H9 (cell line): ENCODE measurements around the gene BATF. TPM values are rescaled to one million over a fixed set of nuclear protein-coding genes. Genes with fewer than 3 reads are reported as not detected.
"Not testable (repeated sequence)": the region's sequence is repeated elsewhere in the genome, so short reads cannot be mapped to it uniquely, and the experiment has no call there.

Experiments used
- DNase-seq: peaks from one replicate; pipeline ENCODE4 v3.0.0-alpha.2; 2017
- H2AFZ ChIP-seq: one replicate; pipeline ENCODE4 v1.6.1; 2013; ENCODE audit warnings: mild to moderate bottlenecking, low read length, control low read depth, moderate library complexity
- H2AK5ac ChIP-seq: 2 replicates; pipeline ENCODE4 v1.6.1; 2013; ENCODE audit warnings: low read length, control low read depth, mixed read lengths; ENCODE audit not compliant: insufficient read length
- H2BK120ac ChIP-seq: one replicate; pipeline ENCODE4 v1.6.1; 2013; ENCODE audit warnings: low read depth, mild to moderate bottlenecking, low read length, control low read depth, inconsistent platforms; ENCODE audit not compliant: poor library complexity, severe bottlenecking
- H2BK12ac ChIP-seq: 2 replicates; pipeline ENCODE4 v1.6.1; 2013; ENCODE audit warnings: low read length, control low read depth, mixed read lengths, low read depth; ENCODE audit not compliant: insufficient read length
- H2BK15ac ChIP-seq: 2 replicates; pipeline ENCODE4 v1.6.1; 2013; ENCODE audit warnings: low read depth, low read length, control low read depth
- H2BK20ac ChIP-seq: one replicate; pipeline ENCODE4 v1.6.1; 2013; ENCODE audit warnings: low read depth, mild to moderate bottlenecking, low read length, control low read depth, inconsistent platforms; ENCODE audit not compliant: poor library complexity, severe bottlenecking
- H2BK5ac ChIP-seq: 2 replicates; pipeline ENCODE4 v1.6.1; 2013; ENCODE audit warnings: low read length, control low read depth, mixed read lengths; ENCODE audit not compliant: insufficient read length
- H3K14ac ChIP-seq: 2 replicates; pipeline ENCODE4 v1.6.1; 2013; ENCODE audit warnings: low read length, control low read depth; ENCODE audit not compliant: insufficient read depth
- H3K18ac ChIP-seq: 2 replicates; pipeline ENCODE4 v1.6.1; 2013; ENCODE audit warnings: low read depth, mild to moderate bottlenecking, mixed read lengths, low read length, control low read depth; ENCODE audit not compliant: insufficient read length
- H3K23ac ChIP-seq: 2 replicates; pipeline ENCODE4 v1.6.1; 2013; ENCODE audit warnings: low read length, control low read depth, mixed read lengths, low read depth; ENCODE audit not compliant: insufficient read length
- H3K23me2 ChIP-seq: 2 replicates; pipeline ENCODE4 v1.6.1; 2013; ENCODE audit warnings: low read depth, mild to moderate bottlenecking, mixed read lengths, low read length, control low read depth; ENCODE audit not compliant: insufficient read length, poor library complexity, severe bottlenecking
- H3K27ac ChIP-seq: 2 replicates; pipeline ENCODE4 v1.5.1; 2013; ENCODE audit warnings: low read length, control low read depth, mixed read lengths, low read depth; ENCODE audit not compliant: insufficient read length
- H3K27me3 ChIP-seq: 2 replicates; pipeline ENCODE4 v1.6.1; 2013; ENCODE audit warnings: low read length, control low read depth, inconsistent platforms; ENCODE audit not compliant: insufficient read depth
- H3K4ac ChIP-seq: 2 replicates; pipeline ENCODE4 v1.6.1; 2013; ENCODE audit warnings: low read depth, mild to moderate bottlenecking, control low read depth, inconsistent platforms, low read length, moderate library complexity
- H3K4me1 ChIP-seq: 2 replicates; pipeline ENCODE4 v1.6.1; 2013; ENCODE audit warnings: low read length, control low read depth, inconsistent platforms; ENCODE audit not compliant: insufficient read depth
- H3K4me2 ChIP-seq: 2 replicates; pipeline ENCODE4 v1.6.1; 2013; ENCODE audit warnings: low read length, control low read depth, mixed read lengths; ENCODE audit not compliant: insufficient read length, insufficient read depth
- H3K56ac ChIP-seq: 2 replicates; pipeline ENCODE4 v1.6.1; 2013; ENCODE audit warnings: low read depth, mild to moderate bottlenecking, mixed read lengths, low read length, control low read depth; ENCODE audit not compliant: insufficient read length
- H3K79me1 ChIP-seq: 2 replicates; pipeline ENCODE4 v1.6.1; 2013; ENCODE audit warnings: low read depth, mild to moderate bottlenecking, moderate library complexity, low read length, control low read depth, inconsistent platforms; ENCODE audit not compliant: insufficient read depth, poor library complexity, severe bottlenecking
- H3K79me2 ChIP-seq: 2 replicates; pipeline ENCODE4 v1.6.1; 2013; ENCODE audit warnings: low read length, control low read depth, inconsistent platforms; ENCODE audit not compliant: insufficient read depth
- H3K9ac ChIP-seq: 2 replicates; pipeline ENCODE4 v1.6.1; 2013; ENCODE audit warnings: low read length, control low read depth, mixed read lengths; ENCODE audit not compliant: insufficient read length; ENCODE audit errors: extremely low read depth
- H3K9me3 ChIP-seq: one replicate; pipeline ENCODE4 v1.6.1; 2013; ENCODE audit warnings: low read depth, low read length, inconsistent platforms; ENCODE audit not compliant: control insufficient read depth
- H3T11ph ChIP-seq: one replicate; pipeline ENCODE4 v1.6.1; 2013; ENCODE audit warnings: mild to moderate bottlenecking, low read length, control low read depth, inconsistent platforms
- H4K20me1 ChIP-seq: one replicate; pipeline ENCODE4 v1.6.1; 2013; ENCODE audit not compliant: control insufficient read depth, insufficient read length, insufficient read depth
- H4K5ac ChIP-seq: 2 replicates; pipeline ENCODE4 v1.6.1; 2013; ENCODE audit warnings: low read depth, mild to moderate bottlenecking, mixed read lengths, low read length, control low read depth; ENCODE audit not compliant: insufficient read length
- H4K8ac ChIP-seq: replicated peaks from 2 replicates; pipeline ENCODE4 v1.6.1; 2013; ENCODE audit warnings: low read length, control low read depth, mixed read lengths, low read depth; ENCODE audit not compliant: insufficient read length
- H4K91ac ChIP-seq: 2 replicates; pipeline ENCODE4 v1.6.1; 2013; ENCODE audit warnings: low read depth, mild to moderate bottlenecking, moderate library complexity, mixed read lengths, low read length, control low read depth; ENCODE audit not compliant: insufficient read length
- H3K27ac Mint-ChIP-seq, 3 experiments: 2 replicates in 2 of 3; 3 replicates in 1 of 3; pipeline ENCODE4 v1.8.0; 2020 to 2021; ENCODE audit warnings: mixed read lengths in 3 of 3, mild to moderate bottlenecking in 1 of 3, moderate library complexity in 1 of 3
- H3K27me3 Mint-ChIP-seq: 2 replicates; pipeline ENCODE4 v1.8.0; 2021; ENCODE audit warnings: low read depth, mild to moderate bottlenecking, moderate library complexity, mixed read lengths
- H3K36me3 Mint-ChIP-seq, 3 experiments: 2 replicates in 2 of 3; 3 replicates in 1 of 3; pipeline ENCODE4 v1.8.0; 2020 to 2021; ENCODE audit warnings: low read depth in 3 of 3, mixed read lengths in 3 of 3; ENCODE audit not compliant: insufficient read depth in 1 of 3
- H3K4me1 Mint-ChIP-seq, 2 experiments: 2 replicates each; pipeline ENCODE4 v1.8.0; 2020; ENCODE audit warnings: mixed read lengths in 2 of 2
- H3K4me3 Mint-ChIP-seq, 2 experiments: 2 replicates in 1 of 2; 3 replicates in 1 of 2; pipeline ENCODE4 v1.8.0; 2020 to 2021; ENCODE audit warnings: mild to moderate bottlenecking in 2 of 2, mixed read lengths in 2 of 2, moderate library complexity in 1 of 2
- H3K9me3 Mint-ChIP-seq, 2 experiments: 2 replicates in 1 of 2; 3 replicates in 1 of 2; pipeline ENCODE4 v1.8.0; 2020; ENCODE audit warnings: mild to moderate bottlenecking in 2 of 2, mixed read lengths in 2 of 2, moderate library complexity in 1 of 2
- WGBS: extraction: QIAGEN DNeasy Blood & Tissue Kit; methylation state at CpG from one replicate; pipeline ENCODE4 v1.1.7; 2013; ENCODE audit warnings: missing lambda C conversion rate, low lambda C conversion rate, mixed read lengths; ENCODE audit not compliant: insufficient read length; ENCODE audit errors: extremely low coverage; 5-methylcytosine and 5-hydroxymethylcytosine counted together
- long read RNA-seq: library from polyadenylated mRNA; unstranded; transcript quantifications from one replicate; pipeline ENCODE4 v2.0.0, GENCODE V29; 2020
- total RNA-seq: library from RNA; stranded (reverse); gene quantifications from 2 replicates; pipeline ENCODE4 v1.2.1, GENCODE V29; 2021
- TF ChIP-seq, protein P1 (sequence below): fragments of 200-600 bp; sonication (generic); conservative IDR thresholded peaks from 3 replicates; pipeline ENCODE4 v1.8.0; 2021; ENCODE audit warnings: antibody characterized with exemption, mild to moderate bottlenecking

The BATF gene, protein sequence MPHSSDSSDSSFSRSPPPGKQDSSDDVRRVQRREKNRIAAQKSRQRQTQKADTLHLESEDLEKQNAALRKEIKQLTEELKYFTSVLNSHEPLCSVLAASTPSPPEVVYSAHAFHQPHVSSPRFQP
- total RNA-seq, result not detected in 2 replicates
- long read RNA-seq, result 0 reads

DNA sequence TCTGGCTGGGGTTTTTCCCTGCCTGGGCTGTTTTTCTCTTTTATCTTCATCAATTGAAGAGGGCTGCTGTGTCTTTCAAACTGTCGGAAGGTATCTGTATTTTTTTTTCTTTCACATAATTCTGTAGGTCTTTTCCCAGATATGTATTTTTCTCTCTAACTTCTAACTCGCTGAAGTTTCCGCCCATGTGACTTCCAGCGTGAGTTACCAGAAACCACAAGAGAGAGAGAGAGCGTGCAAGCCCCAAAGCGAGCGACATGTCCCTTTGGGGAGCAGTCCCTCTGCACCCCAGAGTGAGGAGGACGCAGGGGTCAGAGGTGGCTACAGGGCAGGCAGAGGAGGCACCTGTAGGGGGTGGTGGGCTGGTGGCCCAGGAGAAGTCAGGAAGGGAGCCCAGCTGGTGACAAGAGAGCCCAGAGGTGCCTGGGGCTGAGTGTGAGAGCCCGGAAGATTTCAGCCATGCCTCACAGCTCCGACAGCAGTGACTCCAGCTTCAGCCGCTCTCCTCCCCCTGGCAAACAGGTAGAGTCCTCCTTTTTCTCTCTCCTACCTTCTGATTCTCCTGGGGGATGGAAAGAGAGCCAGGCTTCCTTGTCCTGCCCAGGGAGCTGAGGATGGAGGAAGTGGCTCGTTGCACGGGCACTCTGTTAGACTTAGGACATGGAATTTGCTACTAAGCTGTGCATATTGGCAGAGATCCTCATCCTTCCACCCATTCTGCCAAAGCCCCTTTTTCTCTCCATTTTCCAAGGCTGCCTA, at the start of gene BATF:
TSS of gene BATF (plus strand) at position 246 of the 759 bp plus-strand sequence. CDS start at position 460, 214 bp downstream.
- H3K23ac ChIP-seq, result no peak within 1 kb of the TSS
- H3T11ph ChIP-seq, result no peak within 1 kb of the TSS
- no peak within 1 kb of the TSS for H2BK15ac ChIP-seq
- no peak within 1 kb of the TSS for H2BK12ac ChIP-seq
- no peak within 1 kb of the TSS; a peak in 1 of 5 replicates for H3K4me3 Mint-ChIP-seq
- H3K9ac ChIP-seq, result no peak within 1 kb of the TSS
- WGBS, result no CpG with 5 or more reads among the region's 13 CpGs
- H3K27me3 Mint-ChIP-seq, result peaks cover 2% of the 10 kb centered on the region; the same call in 1 of the 2 replicates
- no peak within 1 kb of the TSS for H3K18ac ChIP-seq
- no peak within 1 kb of the TSS for H3K56ac ChIP-seq
- H3K27me3 ChIP-seq, result no peaks in the 10 kb centered on the region
- H3K4me1 ChIP-seq, result no peaks in the 10 kb centered on the region
- H3K79me1 ChIP-seq, result no peaks in the 10 kb centered on the region
- no peak within 1 kb of the TSS; a peak in 2 of 7 replicates for H3K27ac Mint-ChIP-seq
- no peak within 1 kb of the TSS for H2BK120ac ChIP-seq
- H2AK5ac ChIP-seq, result no peak within 1 kb of the TSS
- H3K4me1 Mint-ChIP-seq, result peaks cover 9% of the 10 kb centered on the region in 2 experiments
- no peak within 1 kb of the TSS for H4K5ac ChIP-seq
- no peak within 1 kb of the TSS for H3K4me2 ChIP-seq
- no peak within 1 kb of the TSS for H2BK20ac ChIP-seq
- no peak within 1 kb of the TSS for H3K27ac ChIP-seq
- DNase-seq, result no peak
- H2BK5ac ChIP-seq, result no peak within 1 kb of the TSS
- H4K91ac ChIP-seq, result no peak within 1 kb of the TSS
- TF ChIP-seq, protein P1, sequence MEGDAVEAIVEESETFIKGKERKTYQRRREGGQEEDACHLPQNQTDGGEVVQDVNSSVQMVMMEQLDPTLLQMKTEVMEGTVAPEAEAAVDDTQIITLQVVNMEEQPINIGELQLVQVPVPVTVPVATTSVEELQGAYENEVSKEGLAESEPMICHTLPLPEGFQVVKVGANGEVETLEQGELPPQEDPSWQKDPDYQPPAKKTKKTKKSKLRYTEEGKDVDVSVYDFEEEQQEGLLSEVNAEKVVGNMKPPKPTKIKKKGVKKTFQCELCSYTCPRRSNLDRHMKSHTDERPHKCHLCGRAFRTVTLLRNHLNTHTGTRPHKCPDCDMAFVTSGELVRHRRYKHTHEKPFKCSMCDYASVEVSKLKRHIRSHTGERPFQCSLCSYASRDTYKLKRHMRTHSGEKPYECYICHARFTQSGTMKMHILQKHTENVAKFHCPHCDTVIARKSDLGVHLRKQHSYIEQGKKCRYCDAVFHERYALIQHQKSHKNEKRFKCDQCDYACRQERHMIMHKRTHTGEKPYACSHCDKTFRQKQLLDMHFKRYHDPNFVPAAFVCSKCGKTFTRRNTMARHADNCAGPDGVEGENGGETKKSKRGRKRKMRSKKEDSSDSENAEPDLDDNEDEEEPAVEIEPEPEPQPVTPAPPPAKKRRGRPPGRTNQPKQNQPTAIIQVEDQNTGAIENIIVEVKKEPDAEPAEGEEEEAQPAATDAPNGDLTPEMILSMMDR, result no peak
- no peaks in the 10 kb centered on the region for H3K9me3 Mint-ChIP-seq
- H3K9me3 ChIP-seq, result no peaks in the 10 kb centered on the region
- no peak within 1 kb of the TSS for H2AFZ ChIP-seq
- H3K14ac ChIP-seq, result 0 out of 2 replicates have a peak within 1 kb of the TSS, but pooled peaks have one; percentile 17
- H4K20me1 ChIP-seq, result no peaks in the 10 kb centered on the region
- H4K8ac ChIP-seq, result no peak within 1 kb of the TSS
- no peaks in the 10 kb centered on the region for H3K79me2 ChIP-seq
- no peak within 1 kb of the TSS for H3K4ac ChIP-seq
- H3K36me3 Mint-ChIP-seq, result no peaks in the 10 kb centered on the region
- no peaks in the 10 kb centered on the region for H3K23me2 ChIP-seq

DNA sequence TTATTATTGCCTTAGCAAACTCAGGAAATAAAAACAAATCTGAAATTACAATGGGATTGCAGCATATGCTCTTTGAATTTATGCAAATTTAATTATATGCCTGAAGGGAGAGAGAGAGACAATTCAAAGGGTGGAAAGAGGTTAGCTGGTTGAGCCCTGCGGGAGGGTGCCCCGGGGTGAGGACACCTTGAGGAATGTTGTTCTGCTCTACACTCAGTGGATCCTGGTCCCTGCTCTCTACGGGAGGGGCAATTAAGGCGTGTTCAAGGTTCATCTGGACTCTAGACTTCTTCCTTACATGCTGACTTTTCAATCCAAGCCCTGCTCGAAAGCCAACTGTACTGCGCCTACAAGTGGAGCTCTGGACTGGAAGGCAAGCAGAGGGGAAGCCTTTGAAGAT, 48.1 kb upstream of the BATF start:
- H2AFZ ChIP-seq, H4K91ac ChIP-seq, H4K5ac ChIP-seq, H3K4me1 ChIP-seq, H4K20me1 ChIP-seq, H3K4me3 Mint-ChIP-seq, H3K27me3 Mint-ChIP-seq, H2BK12ac ChIP-seq, H3K14ac ChIP-seq, H3K23ac ChIP-seq, H4K8ac ChIP-seq, H3K18ac ChIP-seq, H3K23me2 ChIP-seq, H3K27ac ChIP-seq, H2BK15ac ChIP-seq, H3K4me2 ChIP-seq, H3K56ac ChIP-seq, H3K79me2 ChIP-seq, H3K9me3 Mint-ChIP-seq, H3K27me3 ChIP-seq, H2BK20ac ChIP-seq, H3K4ac ChIP-seq, DNase-seq, H2BK5ac ChIP-seq, H2AK5ac ChIP-seq, H3K9ac ChIP-seq, H3K79me1 ChIP-seq, H2BK120ac ChIP-seq, H3K9me3 ChIP-seq, H3T11ph ChIP-seq: not testable (repeated sequence)
- peaks cover 3 to 27% (median 12%) of the 10 kb centered on the region in 3 experiments; a peak in 5 of 7 replicates for H3K36me3 Mint-ChIP-seq
- peak overlapping the region in 1 of 3 experiments; percentile 16; a peak in 1 of 7 replicates for H3K27ac Mint-ChIP-seq
- peaks cover 15 to 23% of the 10 kb centered on the region in 2 experiments for H3K4me1 Mint-ChIP-seq
- WGBS, result no CpG with 5 or more reads among the region's 6 CpGs
